Measurements from ENCODE around the gene IQCE.

GRCh38 chr7:2558629-2559282 lies at the start of gene IQCE:
- TF ChIP-seq CTCF (conservative IDR thresholded peaks at IDR 0.05) (no peak), EZH2 (IDR thresholded peaks at IDR 0.05; ENCODE audit: low read depth) (no peak)

Data from PC-9 (cell line).